NB4 (cell line): ENCODE results near the gene DNPH1.

Experiments used
- DNase-seq: peaks from one replicate; pipeline ENCODE4 v3.0.0; 2010; ENCODE audit warnings: low read depth
- H3K4me3 ChIP-seq: one replicate; pipeline ENCODE4 v1.5.1; 2011; ENCODE audit warnings: mild to moderate bottlenecking, low read depth, low read length, moderate library complexity
- CTCF ChIP-seq: IDR thresholded peaks from one replicate; pipeline ENCODE4 v1.5.1; 2012; ENCODE audit warnings: low read depth, low read length
- MAX ChIP-seq: IDR thresholded peaks from 2 replicates; pipeline ENCODE4 v1.6.1; 2011; ENCODE audit warnings: low read depth, low read length
- MYC ChIP-seq: IDR thresholded peaks from 2 replicates; pipeline ENCODE4 v1.6.1; 2011; ENCODE audit warnings: low read depth, low read length
- POLR2A ChIP-seq: IDR thresholded peaks from 2 replicates; pipeline ENCODE4 v1.6.1; 2011; ENCODE audit warnings: mild to moderate bottlenecking; ENCODE audit not compliant: insufficient read length; ENCODE audit errors: extremely low read depth

The DNPH1 gene

GRCh38 chr6:43228951-43229802 lies at the start of gene DNPH1:
Gene DNPH1 (minus strand): TSS chr6:43229481. CDS start chr6:43229456, 25 bp downstream.
- peak; percentile 64 for TF ChIP-seq POLR2A
- peak; percentile 95 for TF ChIP-seq MAX
- peak; percentile 95 for TF ChIP-seq MYC
- peak; percentile 62 for TF ChIP-seq CTCF
- H3K4me3 ChIP-seq, result peak within 1 kb of the TSS; percentile 66
- peak; percentile 82 for DNase-seq

GRCh38 chr6:43278524-43279078 lies 49.3 kb upstream of the DNPH1 start:
- DNase-seq, result no peak
- no peak for TF ChIP-seq MAX
- TF ChIP-seq POLR2A, result no peak
- no peak for TF ChIP-seq CTCF
- no peak for TF ChIP-seq MYC
- no peak overlapping the region for H3K4me3 ChIP-seq

GRCh38 chr6:43277643-43278523 lies 48.6 kb upstream of the DNPH1 start:
- TF ChIP-seq POLR2A (no peak), MAX (no peak), MYC (no peak), CTCF (no peak)
- H3K4me3 ChIP-seq, result no peak overlapping the region
- DNase-seq, result no peak

GRCh38 chr6:43277306-43277642 lies 48.0 kb upstream of the DNPH1 start:
- TF ChIP-seq MYC (no peak), MAX (no peak), CTCF (no peak), POLR2A (no peak)
- H3K4me3 ChIP-seq, result no peak overlapping the region
- DNase-seq, result no peak

GRCh38 chr6:43276577-43277305 lies 47.5 kb upstream of the DNPH1 start:
- no peak for DNase-seq
- no peak for TF ChIP-seq MYC
- TF ChIP-seq POLR2A, result no peak

More at GRCh38 chr6:43276577-43277305, 47.5 kb upstream of the DNPH1 start:
- H3K4me3 ChIP-seq, result no peak overlapping the region
